ENCODE data around the gene UNC13B.

Gene UNC13B

DNA sequence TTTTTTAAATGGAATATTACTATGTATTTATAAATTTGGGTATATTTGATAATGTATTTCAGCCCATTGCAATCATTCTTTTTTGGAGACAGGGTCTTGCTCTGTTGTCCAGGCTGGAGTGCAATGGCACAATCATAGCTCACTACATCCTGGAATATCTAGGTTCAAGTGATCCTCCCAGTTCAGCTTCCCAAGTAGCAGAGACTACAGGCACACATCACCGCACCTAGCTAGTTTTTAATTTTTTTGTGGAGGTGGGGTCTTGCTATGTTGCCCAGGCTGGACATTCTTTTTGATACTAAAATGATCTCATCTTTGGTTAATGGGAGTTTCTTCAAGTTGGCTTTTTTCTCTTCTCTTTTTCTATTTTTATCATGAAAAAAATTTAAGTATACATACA, 91.3 kb downstream of the UNC13B start:
- no peaks in the 10 kb centered on the region for H3K9me3 ChIP-seq (ENCODE audit: control insufficient read depth in 5 of 5, low read length in 5 of 5)
- no peaks in the 10 kb centered on the region for H3K36me3 ChIP-seq (ENCODE audit: control insufficient read depth in 5 of 5, insufficient read depth in 5 of 5, low read length in 5 of 5)
- no peak overlapping the region for H3K27ac ChIP-seq (ENCODE audit: low read depth, low read length)
- no peaks in the 10 kb centered on the region for H3K4me1 ChIP-seq (ENCODE audit: control insufficient read depth in 5 of 5, insufficient read depth in 5 of 5, low read length in 5 of 5)
- H3K27me3 ChIP-seq (ENCODE audit: control insufficient read depth in 5 of 5, insufficient read depth in 4 of 5, low read length in 5 of 5), result no peaks in the 10 kb centered on the region
- H3K9ac ChIP-seq (ENCODE audit: low read length in 5 of 5), result no peak overlapping the region
- H3K4me3 ChIP-seq (ENCODE audit: low read depth in 1 of 5, low read length in 5 of 5), result no peak overlapping the region

DNA sequence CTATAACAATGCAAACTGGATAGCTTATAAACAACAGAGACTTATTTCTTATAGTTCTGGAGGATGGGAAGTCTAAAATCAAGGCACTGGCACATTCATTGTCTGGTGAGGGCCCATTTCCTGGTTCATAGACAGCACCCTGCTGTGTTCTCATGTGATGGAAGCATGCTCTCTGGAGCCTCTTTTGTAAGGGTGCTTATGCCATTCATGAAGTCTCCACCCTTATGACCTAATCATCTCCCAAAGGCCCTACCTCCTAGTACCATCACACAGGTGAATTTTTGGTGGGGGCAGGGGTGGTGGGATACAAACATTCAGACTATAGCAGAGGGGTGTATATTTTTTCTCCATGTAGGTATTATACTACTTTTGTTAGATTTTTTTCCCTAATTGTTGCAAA, 92.4 kb downstream of the UNC13B start:
- Histone ChIP-seq H3K27me3 (ENCODE audit: control insufficient read depth in 5 of 5, insufficient read depth in 4 of 5, low read length in 5 of 5) (no peaks in the 10 kb centered on the region), H3K9me3 (ENCODE audit: control insufficient read depth in 5 of 5, low read length in 5 of 5) (no peaks in the 10 kb centered on the region), H3K9ac (ENCODE audit: low read length in 5 of 5) (no peak overlapping the region), H3K27ac (ENCODE audit: low read depth, low read length) (no peak overlapping the region), H3K4me1 (ENCODE audit: control insufficient read depth in 5 of 5, insufficient read depth in 5 of 5, low read length in 5 of 5) (no peaks in the 10 kb centered on the region), H3K36me3 (ENCODE audit: control insufficient read depth in 5 of 5, insufficient read depth in 5 of 5, low read length in 5 of 5) (no peaks in the 10 kb centered on the region), H3K4me3 (ENCODE audit: low read depth in 1 of 5, low read length in 5 of 5) (no peak overlapping the region)

DNA sequence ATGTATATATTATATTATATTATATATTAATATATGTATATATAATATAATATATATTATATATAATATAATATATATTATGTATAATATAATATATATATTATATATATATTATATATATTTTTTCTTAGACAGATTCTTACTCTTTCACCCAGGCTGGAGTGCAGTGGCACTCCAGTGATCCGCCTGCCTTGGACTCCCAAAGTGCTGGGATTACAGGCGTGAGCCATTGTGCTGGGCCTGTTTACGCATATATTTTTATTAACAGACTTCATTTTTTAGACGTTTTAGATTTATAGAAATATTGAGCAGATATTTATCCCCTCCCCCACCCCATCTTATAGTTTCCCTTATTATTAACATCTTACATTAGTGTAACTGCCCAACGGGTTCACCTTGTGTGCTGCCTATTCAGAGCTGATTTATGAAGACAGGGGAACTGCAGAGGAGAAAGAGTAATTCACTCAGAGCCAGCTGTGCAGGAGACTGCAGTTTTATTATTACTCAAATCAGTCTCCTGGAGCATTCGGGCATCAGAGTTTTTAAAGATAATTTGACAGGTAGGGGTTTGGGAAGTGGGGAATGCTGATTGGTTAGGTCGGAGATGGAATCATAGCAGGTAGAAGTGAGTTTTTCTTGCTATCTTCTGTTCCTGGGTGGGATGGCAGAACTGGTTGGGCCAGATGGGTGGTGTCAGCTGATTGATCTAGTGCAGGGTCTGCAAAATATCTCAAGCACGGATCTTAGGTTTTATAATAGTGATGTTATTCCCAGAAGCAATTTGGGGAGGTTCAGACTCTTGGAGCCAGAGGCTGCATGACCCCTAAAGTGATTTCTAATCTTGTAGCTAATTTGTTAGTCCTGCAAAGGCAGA, 93.4 kb downstream of the UNC13B start:
- Histone ChIP-seq H3K36me3 (ENCODE audit: control insufficient read depth in 5 of 5, insufficient read depth in 5 of 5, low read length in 5 of 5) (no peaks in the 10 kb centered on the region), H3K27me3 (ENCODE audit: control insufficient read depth in 5 of 5, insufficient read depth in 4 of 5, low read length in 5 of 5) (no peaks in the 10 kb centered on the region), H3K4me1 (ENCODE audit: control insufficient read depth in 5 of 5, insufficient read depth in 5 of 5, low read length in 5 of 5) (no peaks in the 10 kb centered on the region), H3K9ac (ENCODE audit: low read length in 5 of 5) (no peak overlapping the region), H3K9me3 (ENCODE audit: control insufficient read depth in 5 of 5, low read length in 5 of 5) (no peaks in the 10 kb centered on the region), H3K27ac (ENCODE audit: low read depth, low read length) (no peak overlapping the region), H3K4me3 (ENCODE audit: low read depth in 1 of 5, low read length in 5 of 5) (no peak overlapping the region)

DNA sequence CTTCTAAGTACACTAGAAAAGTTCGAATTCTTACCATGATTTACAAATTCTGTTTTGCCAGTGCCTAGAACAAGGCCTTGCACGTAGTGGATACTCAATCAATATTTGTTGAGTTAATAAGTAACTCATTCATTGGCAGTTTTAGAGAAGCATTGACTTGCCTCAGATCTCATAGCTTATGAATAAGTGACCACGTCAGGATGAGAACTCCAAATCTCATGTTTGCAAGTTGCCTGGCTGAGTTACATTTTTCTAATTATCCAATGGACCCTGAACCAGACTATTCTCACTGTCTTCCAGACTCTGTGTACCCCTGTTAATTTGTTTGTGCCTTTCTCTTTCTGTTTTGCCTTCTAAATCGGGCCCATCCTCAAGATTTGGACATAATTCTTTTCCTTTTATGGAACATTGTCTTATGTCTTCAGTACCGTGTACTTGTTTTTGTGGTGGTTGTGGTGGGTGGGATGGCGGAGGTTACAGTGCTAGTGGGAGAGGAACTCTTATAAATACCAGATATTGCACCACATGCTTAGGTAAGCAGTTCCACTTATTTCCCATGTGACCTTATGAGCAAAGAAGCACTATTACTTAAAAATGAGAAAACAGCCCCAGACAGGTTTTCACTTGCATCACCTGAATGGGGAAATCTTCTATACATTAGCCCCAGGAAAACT, 96.3 kb downstream of the UNC13B start:
- Histone ChIP-seq H3K4me3 (ENCODE audit: low read depth in 1 of 5, low read length in 5 of 5) (no peak overlapping the region), H3K27me3 (ENCODE audit: control insufficient read depth in 5 of 5, insufficient read depth in 4 of 5, low read length in 5 of 5) (no peaks in the 10 kb centered on the region), H3K9me3 (ENCODE audit: control insufficient read depth in 5 of 5, low read length in 5 of 5) (no peaks in the 10 kb centered on the region), H3K4me1 (ENCODE audit: control insufficient read depth in 5 of 5, insufficient read depth in 5 of 5, low read length in 5 of 5) (no peaks in the 10 kb centered on the region), H3K9ac (ENCODE audit: low read length in 5 of 5) (no peak overlapping the region), H3K27ac (ENCODE audit: low read depth, low read length) (no peak overlapping the region), H3K36me3 (ENCODE audit: control insufficient read depth in 5 of 5, insufficient read depth in 5 of 5, low read length in 5 of 5) (no peaks in the 10 kb centered on the region)

DNA sequence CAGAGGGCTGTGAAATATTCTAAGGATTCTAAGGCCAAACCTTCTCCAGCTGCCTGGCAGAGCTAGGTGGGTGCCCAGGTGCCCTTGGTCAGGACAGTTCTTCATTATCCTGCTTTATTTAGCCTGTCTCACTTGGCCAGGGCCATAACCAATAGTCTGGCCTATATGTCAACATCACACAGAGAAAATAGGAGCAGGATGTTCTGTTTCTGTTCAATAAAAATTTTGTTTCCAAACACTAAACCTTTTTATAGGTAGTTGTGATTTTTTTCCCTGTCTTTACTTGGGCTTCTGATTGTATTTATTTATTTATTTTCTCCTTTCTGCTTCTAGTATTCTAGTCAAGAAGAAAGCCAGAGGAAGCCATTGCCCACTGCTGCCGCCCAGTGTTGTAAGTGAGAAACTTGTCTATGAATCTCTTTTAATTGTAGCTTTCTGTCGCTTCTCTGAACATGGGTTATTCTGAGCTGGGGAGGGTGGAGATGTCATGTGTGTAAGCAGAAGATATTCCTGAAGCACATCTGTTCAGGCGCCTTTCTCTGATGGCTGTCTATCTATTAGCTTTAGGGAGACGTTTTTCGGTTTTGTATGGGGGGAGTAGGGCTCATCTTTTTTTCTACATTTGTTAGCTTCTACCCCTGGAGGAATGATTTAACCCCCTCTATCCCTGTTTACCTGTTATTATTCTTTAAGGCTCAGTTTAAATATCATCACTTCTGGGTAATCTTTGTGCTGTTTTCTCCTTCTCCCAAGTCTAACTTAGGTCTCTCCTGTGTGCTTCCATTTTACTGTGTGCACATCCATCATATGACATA, 97.1 kb downstream of the UNC13B start:
- Histone ChIP-seq H3K9me3 (ENCODE audit: control insufficient read depth in 5 of 5, low read length in 5 of 5) (no peaks in the 10 kb centered on the region), H3K36me3 (ENCODE audit: control insufficient read depth in 5 of 5, insufficient read depth in 5 of 5, low read length in 5 of 5) (no peaks in the 10 kb centered on the region), H3K9ac (ENCODE audit: low read length in 5 of 5) (no peak overlapping the region), H3K27me3 (ENCODE audit: control insufficient read depth in 5 of 5, insufficient read depth in 4 of 5, low read length in 5 of 5) (no peaks in the 10 kb centered on the region), H3K27ac (ENCODE audit: low read depth, low read length) (no peak overlapping the region), H3K4me3 (ENCODE audit: low read depth in 1 of 5, low read length in 5 of 5) (no peak overlapping the region), H3K4me1 (ENCODE audit: control insufficient read depth in 5 of 5, insufficient read depth in 5 of 5, low read length in 5 of 5) (no peaks in the 10 kb centered on the region)

DNA sequence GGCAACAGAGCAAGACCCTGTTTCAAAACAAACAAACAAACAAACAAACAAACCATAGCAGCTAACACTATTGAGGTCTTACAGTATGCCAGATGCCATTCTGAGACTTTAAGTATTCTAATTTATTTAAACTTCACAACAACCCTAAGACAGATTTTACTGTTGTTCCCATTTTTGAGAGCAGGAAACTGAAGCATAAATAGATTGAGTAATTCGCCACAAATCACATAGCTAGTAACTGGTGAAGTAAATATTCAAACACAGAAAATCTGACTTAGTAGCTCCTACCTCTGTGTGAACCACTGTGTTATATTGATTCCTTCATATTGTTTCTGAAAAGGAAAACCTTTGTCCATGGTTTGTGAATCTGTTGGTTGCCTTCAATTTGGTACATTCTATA, 98.4 kb downstream of the UNC13B start:
- Histone ChIP-seq H3K4me3 (ENCODE audit: low read depth in 1 of 5, low read length in 5 of 5) (no peak overlapping the region), H3K36me3 (ENCODE audit: control insufficient read depth in 5 of 5, insufficient read depth in 5 of 5, low read length in 5 of 5) (no peaks in the 10 kb centered on the region), H3K4me1 (ENCODE audit: control insufficient read depth in 5 of 5, insufficient read depth in 5 of 5, low read length in 5 of 5) (no peaks in the 10 kb centered on the region), H3K27ac (ENCODE audit: low read depth, low read length) (no peak overlapping the region), H3K9ac (ENCODE audit: low read length in 5 of 5) (no peak overlapping the region), H3K9me3 (ENCODE audit: control insufficient read depth in 5 of 5, low read length in 5 of 5) (no peaks in the 10 kb centered on the region), H3K27me3 (ENCODE audit: control insufficient read depth in 5 of 5, insufficient read depth in 4 of 5, low read length in 5 of 5) (no peaks in the 10 kb centered on the region)

DNA sequence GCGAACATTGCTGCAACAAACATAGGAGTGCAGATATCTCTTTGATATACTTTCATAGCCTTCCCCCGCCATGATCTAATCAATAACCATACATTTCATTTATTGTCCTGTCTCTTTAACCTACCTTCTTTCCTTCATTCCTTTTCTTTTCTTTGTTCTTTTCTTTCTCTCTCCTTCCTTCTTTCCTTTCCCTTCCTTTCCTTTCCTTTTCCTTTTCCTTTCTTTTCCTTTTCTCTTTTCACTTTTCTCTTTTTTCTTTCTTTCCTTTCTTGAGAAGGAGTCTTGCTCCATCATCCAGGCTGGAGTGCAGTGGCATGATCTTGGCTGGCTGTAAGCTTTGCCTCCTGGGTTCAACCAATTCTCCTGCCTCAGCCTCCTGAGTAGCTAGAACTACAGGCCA, 100.3 kb downstream of the UNC13B start:
- Histone ChIP-seq H3K4me1 (ENCODE audit: control insufficient read depth in 5 of 5, insufficient read depth in 5 of 5, low read length in 5 of 5) (no peaks in the 10 kb centered on the region), H3K4me3 (ENCODE audit: low read depth in 1 of 5, low read length in 5 of 5) (no peak overlapping the region), H3K9me3 (ENCODE audit: control insufficient read depth in 5 of 5, low read length in 5 of 5) (no peaks in the 10 kb centered on the region), H3K36me3 (ENCODE audit: control insufficient read depth in 5 of 5, insufficient read depth in 5 of 5, low read length in 5 of 5) (peaks cover 0 to 2% (median 0%) of the 10 kb centered on the region in 5 donors), H3K27me3 (ENCODE audit: control insufficient read depth in 5 of 5, insufficient read depth in 4 of 5, low read length in 5 of 5) (no peaks in the 10 kb centered on the region), H3K9ac (ENCODE audit: low read length in 5 of 5) (no peak overlapping the region), H3K27ac (ENCODE audit: low read depth, low read length) (no peak overlapping the region)

DNA sequence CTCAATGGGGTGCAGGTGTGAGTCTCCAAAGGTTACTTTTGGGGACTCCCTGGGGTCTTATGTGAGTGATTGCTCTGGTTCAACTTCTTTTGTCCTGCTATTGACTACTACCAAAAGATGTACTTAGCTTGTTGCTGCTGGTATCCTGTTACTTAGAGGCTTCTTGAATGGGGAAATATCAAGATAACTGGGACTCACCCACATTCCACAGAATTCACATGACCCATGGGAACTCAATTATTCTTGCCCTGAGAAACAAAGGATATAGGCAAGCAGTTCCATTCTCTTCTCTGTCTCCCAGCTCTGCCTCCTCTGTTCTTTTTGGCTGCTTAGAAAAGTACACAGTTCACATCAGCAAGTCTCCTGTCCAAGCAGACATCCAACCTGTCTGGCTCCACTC, 105.9 kb downstream of the UNC13B start:
- no peak overlapping the region for H3K27ac ChIP-seq (ENCODE audit: low read depth, low read length)
- peaks cover 0 to 2% (median 0%) of the 10 kb centered on the region in 5 donors for H3K36me3 ChIP-seq (ENCODE audit: control insufficient read depth in 5 of 5, insufficient read depth in 5 of 5, low read length in 5 of 5)
- no peaks in the 10 kb centered on the region for H3K27me3 ChIP-seq (ENCODE audit: control insufficient read depth in 5 of 5, insufficient read depth in 4 of 5, low read length in 5 of 5)
- no peaks in the 10 kb centered on the region for H3K9me3 ChIP-seq (ENCODE audit: control insufficient read depth in 5 of 5, low read length in 5 of 5)
- peaks cover 0 to 10% (median 0%) of the 10 kb centered on the region in 5 donors for H3K4me1 ChIP-seq (ENCODE audit: control insufficient read depth in 5 of 5, insufficient read depth in 5 of 5, low read length in 5 of 5)
- H3K9ac ChIP-seq (ENCODE audit: low read length in 5 of 5), result no peak overlapping the region
- no peak overlapping the region for H3K4me3 ChIP-seq (ENCODE audit: low read depth in 1 of 5, low read length in 5 of 5)

DNA sequence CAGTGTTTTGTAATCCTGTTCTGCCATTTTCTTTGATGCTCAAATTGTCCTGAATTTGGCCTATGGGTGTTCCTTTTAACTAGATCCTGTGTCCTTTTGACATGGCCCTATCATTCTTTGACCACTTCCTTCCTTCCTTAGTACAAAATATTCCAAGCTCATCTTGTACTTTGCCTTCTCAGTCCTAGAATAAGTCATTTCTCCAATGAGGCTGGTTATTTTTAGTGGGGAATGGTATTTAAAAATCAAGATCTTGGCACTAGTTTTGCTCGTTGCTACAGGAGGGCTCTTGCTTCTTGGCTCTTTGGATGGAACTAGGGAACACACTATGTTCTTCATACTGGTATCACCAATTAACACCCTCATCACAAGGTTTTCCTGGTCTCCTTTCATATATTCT, 108.1 kb downstream of the UNC13B start:
- no peak overlapping the region for H3K9ac ChIP-seq (ENCODE audit: low read length in 5 of 5)
- H3K9me3 ChIP-seq (ENCODE audit: control insufficient read depth in 5 of 5, low read length in 5 of 5), result no peaks in the 10 kb centered on the region
- no peak overlapping the region for H3K27ac ChIP-seq (ENCODE audit: low read depth, low read length)
- no peaks in the 10 kb centered on the region for H3K27me3 ChIP-seq (ENCODE audit: control insufficient read depth in 5 of 5, insufficient read depth in 4 of 5, low read length in 5 of 5)
- H3K4me1 ChIP-seq (ENCODE audit: control insufficient read depth in 5 of 5, insufficient read depth in 5 of 5, low read length in 5 of 5), result peaks cover 0 to 10% (median 0%) of the 10 kb centered on the region in 5 donors
- H3K4me3 ChIP-seq (ENCODE audit: low read depth in 1 of 5, low read length in 5 of 5), result no peak overlapping the region
- H3K36me3 ChIP-seq (ENCODE audit: control insufficient read depth in 5 of 5, insufficient read depth in 5 of 5, low read length in 5 of 5), result peaks cover 0 to 2% (median 0%) of the 10 kb centered on the region in 5 donors

DNA sequence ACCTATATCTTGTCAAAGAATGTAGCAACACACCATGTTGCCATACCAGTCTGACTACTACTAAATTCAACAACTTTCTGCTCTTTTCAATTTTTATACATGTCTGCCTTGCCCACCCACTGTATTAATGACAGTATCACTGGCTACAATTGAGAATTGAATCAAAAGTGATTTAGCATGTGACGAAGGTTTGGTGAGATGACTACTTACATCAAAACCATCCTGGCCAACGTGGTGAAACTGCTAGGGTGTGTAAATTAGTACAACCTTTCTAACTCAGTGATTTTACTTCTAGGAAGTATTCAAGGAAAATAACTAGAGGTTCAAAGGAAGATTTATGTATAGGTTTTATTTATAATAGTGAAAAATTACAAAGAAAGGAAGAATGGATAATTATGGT, 109.8 kb downstream of the UNC13B start:
- Histone ChIP-seq H3K27ac (ENCODE audit: low read depth, low read length) (no peak overlapping the region), H3K4me1 (ENCODE audit: control insufficient read depth in 5 of 5, insufficient read depth in 5 of 5, low read length in 5 of 5) (peaks cover 0 to 12% (median 0%) of the 10 kb centered on the region in 5 donors), H3K4me3 (ENCODE audit: low read depth in 1 of 5, low read length in 5 of 5) (no peak overlapping the region), H3K9ac (ENCODE audit: low read length in 5 of 5) (no peak overlapping the region), H3K9me3 (ENCODE audit: control insufficient read depth in 5 of 5, low read length in 5 of 5) (no peaks in the 10 kb centered on the region), H3K27me3 (ENCODE audit: control insufficient read depth in 5 of 5, insufficient read depth in 4 of 5, low read length in 5 of 5) (no peaks in the 10 kb centered on the region), H3K36me3 (ENCODE audit: control insufficient read depth in 5 of 5, insufficient read depth in 5 of 5, low read length in 5 of 5) (no peaks in the 10 kb centered on the region)

Measured in subcutaneous abdominal adipose tissue (tissue), 5 donors.